ENCODE results near the gene FAM107B. TPM values are rescaled to one million over a fixed set of nuclear protein-coding genes. Genes with fewer than 3 reads are reported as not detected.

Gene FAM107B
- total and polyA plus RNA-seq, 10 of the 15 experiments (the other 5 are each of a cell fraction or from before 2014, with no cell fraction given): 22.9 to 162 (median 86.6) TPM

DNA sequence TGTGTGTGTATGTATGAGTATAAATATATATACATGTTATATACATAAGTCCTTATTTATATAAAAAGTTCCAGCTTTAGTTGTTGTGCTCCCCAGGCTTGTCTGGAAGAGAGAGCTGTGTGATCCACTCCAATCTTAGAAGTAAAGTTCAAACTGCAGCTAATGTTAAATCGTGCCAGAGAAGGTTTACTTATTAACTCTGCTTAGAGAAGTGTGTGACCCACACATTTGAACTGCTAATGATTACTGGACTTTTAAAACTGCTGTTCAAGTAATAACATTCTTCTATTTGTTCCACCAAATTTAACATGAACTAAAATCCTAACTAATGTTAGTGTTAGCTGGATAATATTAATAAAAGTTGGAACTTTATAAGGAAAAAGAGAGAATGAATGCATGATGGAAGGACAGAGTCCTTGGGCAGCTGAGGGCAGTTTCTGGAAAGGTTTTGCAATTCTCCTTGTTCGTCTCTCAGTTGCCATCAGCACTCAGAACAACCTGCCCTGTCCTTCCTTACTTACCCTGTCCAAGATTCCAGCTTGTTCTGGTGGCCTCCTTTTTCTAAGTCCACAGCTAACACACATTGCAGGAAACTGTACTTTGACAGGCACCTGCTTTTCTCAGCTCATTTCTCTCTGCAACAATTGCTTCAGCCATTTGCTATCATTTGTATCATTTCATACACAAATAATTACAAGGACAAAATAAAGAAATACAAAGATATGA is 162.6 kb downstream of the FAM107B start:
- CTCF ChIA-PET: interaction anchor here (0.7 to 2.1 kb wide), 7 partner anchors 11 to 211 kb away, joined by 3 to 11 read pairs (median 6); no protein-coding TSS in a partner anchor

More for the DNA sequence above, 162.6 kb downstream of the FAM107B start:
- Histone ChIP-seq H3K36me3 (ENCODE audit: control insufficient read depth in 2 of 2, insufficient read depth in 2 of 2, low read length in 1 of 2) (no peaks in the 10 kb centered on the region), H3K9ac (ENCODE audit: control insufficient read depth, insufficient read depth, low read length) (no peak overlapping the region), H3K27me3 (replicated peaks in 1 of 2; ENCODE audit: control insufficient read depth in 2 of 2, insufficient read depth in 2 of 2, low read length in 1 of 2) (no peaks in the 10 kb centered on the region), H4K20me1 (ENCODE audit: control insufficient read depth, insufficient read depth) (no peaks in the 10 kb centered on the region), H3K27ac (ENCODE audit: control insufficient read depth, insufficient read depth) (no peak overlapping the region), H3K9me3 (replicated peaks; ENCODE audit: control insufficient read depth, insufficient read depth, low read length) (no peaks in the 10 kb centered on the region), H3K4me1 (ENCODE audit: control insufficient read depth, insufficient read depth, low read length) (peaks cover 14% of the 10 kb centered on the region), H2AFZ (ENCODE audit: control insufficient read depth, low read depth, low read length) (no peak overlapping the region), H3K79me2 (ENCODE audit: control insufficient read depth, insufficient read depth, low read length) (no peaks in the 10 kb centered on the region), H3K4me2 (ENCODE audit: control insufficient read depth, insufficient read depth) (no peak overlapping the region), H3K4me3 (no peak overlapping the region)
- TF ChIP-seq ZZZ3 (IDR thresholded peaks at IDR 0.05; ENCODE audit: control insufficient read depth, insufficient read length, low read depth) (no peak), MTA2 (IDR thresholded peaks at IDR 0.05; ENCODE audit: low read depth) (peak; percentile 32; the same call in 1 of the 2 replicates), BHLHE40 (IDR thresholded peaks at IDR 0.05; ENCODE audit: borderline replicate concordance in 1 of 2, low read depth in 2 of 2, low read length in 1 of 2) (peak; percentile 25 to 44; a peak in 1 of 4 replicates), IKZF1 (conservative IDR thresholded peaks at IDR 0.05) (peak; percentile 18; the same call in 1 of the 2 replicates), EZH2 (IDR thresholded peaks at IDR 0.05; ENCODE audit: borderline replicate concordance, control insufficient read depth, low read depth, low read length) (no peak)
- TF ChIP-seq, protein P1, sequence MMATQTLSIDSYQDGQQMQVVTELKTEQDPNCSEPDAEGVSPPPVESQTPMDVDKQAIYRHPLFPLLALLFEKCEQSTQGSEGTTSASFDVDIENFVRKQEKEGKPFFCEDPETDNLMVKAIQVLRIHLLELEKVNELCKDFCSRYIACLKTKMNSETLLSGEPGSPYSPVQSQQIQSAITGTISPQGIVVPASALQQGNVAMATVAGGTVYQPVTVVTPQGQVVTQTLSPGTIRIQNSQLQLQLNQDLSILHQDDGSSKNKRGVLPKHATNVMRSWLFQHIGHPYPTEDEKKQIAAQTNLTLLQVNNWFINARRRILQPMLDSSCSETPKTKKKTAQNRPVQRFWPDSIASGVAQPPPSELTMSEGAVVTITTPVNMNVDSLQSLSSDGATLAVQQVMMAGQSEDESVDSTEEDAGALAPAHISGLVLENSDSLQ (IDR thresholded peaks at IDR 0.05): peak; percentile 50
- SMC1A ChIA-PET (ENCODE audit: uncharacterized antibody, unreplicated experiment): interaction anchor here (0.6 to 6.6 kb wide), 24 partner anchors 11 to 269 kb away, joined by 3 to 45 read pairs (median 5); partner anchors contain the start of genes CDNF, HSPA14 and MSANTD7
- FAIRE-seq: no peak
- no peak for DNase-seq (ENCODE audit: low read depth, low spot score)
- POLR2A ChIA-PET: interaction anchor here (0.5 to 11.4 kb wide), 9 partner anchors 12 to 226 kb away, joined by 3 to 99 read pairs (median 5); partner anchors contain the start of genes CDNF, HSPA14 and MSANTD7
- RAD21 ChIA-PET (ENCODE audit: unreplicated experiment): interaction anchor here (0.6 to 2.5 kb wide), 15 partner anchors 11 to 225 kb away, joined by 3 to 17 read pairs (median 4); partner anchors contain the start of genes CDNF, HSPA14 and MSANTD7
- ATAC-seq: peak; percentile 63
- no TSS peak for BruUV-seq (replicated peaks)
- in situ Hi-C loops (cut with MboI) (no loop called here), intact Hi-C loops (cut with micrococcal nuclease; ENCODE audit: unreplicated experiment) (no loop called here)
- 0% methylated on average over 2 of the region's 2 CpGs for WGBS (ENCODE audit: insufficient coverage, insufficient replicate concordance, low lambda C conversion rate, missing lambda C conversion rate)

Measured in GM12878 (cell line).